ENCODE results near the gene PRELP.

PRELP gene

DNA sequence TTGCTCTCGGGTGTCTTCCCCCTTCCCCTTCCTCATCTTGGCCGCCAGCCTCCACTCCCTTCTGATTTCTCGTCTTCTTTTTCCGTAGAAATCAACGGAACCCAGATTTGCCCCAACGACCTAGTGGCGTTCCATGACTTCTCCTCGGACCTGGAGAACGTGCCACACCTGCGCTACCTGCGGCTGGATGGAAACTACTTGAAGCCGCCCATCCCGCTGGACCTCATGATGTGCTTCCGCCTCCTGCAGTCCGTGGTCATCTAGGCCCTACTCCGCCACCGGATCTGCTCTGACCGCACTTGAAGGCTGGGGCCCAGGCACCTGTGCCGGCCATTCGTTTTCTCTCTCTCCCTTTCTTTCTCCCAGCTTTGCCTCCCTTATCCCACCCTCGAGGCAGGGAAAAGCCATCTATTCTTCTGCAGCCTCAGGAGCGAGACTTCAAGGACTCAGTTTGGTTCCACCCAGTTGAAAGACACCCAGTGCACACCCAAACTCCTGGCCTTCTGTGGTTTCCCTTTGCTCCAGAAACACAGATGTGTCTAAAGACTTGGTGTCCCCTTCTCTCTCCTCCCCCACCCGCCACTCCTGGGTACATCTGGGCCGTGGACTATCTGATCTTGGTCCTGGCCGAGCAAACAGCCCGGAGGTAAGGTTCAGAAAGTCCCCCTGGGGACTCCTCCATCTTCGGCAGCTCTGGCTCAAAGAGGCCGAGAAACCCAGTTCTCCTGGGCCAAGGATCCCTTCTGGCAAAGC lies 11.2 kb downstream of the PRELP start:
- DNase-seq (ENCODE audit: low spot score): no peak
- in situ Hi-C loops (cut with MboI; ENCODE audit: low sequenced_read_pairs, unreplicated experiment): loop anchor here (5.0 to 10.0 kb wide), 2 partner anchors 144 to 212 kb away; no protein-coding TSS in a partner anchor
- TF ChIP-seq CTCF (IDR thresholded peaks at IDR 0.05; ENCODE audit: borderline replicate concordance, control extremely low read depth, extremely low read depth, insufficient read depth, missing control alignments): no peak

DNA sequence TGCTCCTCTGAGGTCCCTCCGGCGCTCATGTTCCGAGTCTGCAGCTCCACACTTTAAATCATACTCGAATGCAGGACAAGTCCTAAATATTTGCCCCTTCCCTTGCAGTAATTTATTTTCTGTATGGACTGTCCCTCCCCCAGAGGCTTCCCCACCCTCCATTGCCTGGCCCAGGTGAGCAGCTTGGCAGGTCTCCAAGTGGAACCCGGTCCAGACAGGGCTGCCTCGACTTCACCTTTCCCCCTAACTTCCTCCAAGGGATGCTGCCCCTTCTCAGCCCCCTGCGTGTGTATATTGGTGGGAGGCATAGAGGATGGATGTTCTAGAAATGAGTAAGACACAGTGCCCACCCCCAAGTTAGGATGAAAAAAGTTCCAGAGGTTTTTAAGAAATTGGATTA lies 12.9 kb downstream of the PRELP start:
- in situ Hi-C loops (cut with MboI; ENCODE audit: low sequenced_read_pairs, unreplicated experiment): loop anchor here (5.0 to 10.0 kb wide), 2 partner anchors 146 to 214 kb away; no protein-coding TSS in a partner anchor
- no peak for DNase-seq (ENCODE audit: low spot score)
- TF ChIP-seq CTCF (IDR thresholded peaks at IDR 0.05; ENCODE audit: borderline replicate concordance, control extremely low read depth, extremely low read depth, insufficient read depth, missing control alignments): no peak

GRCh38 chr1:203490607-203491006 lies 15.0 kb downstream of the PRELP start:
- no peak for TF ChIP-seq CTCF (IDR thresholded peaks at IDR 0.05; ENCODE audit: borderline replicate concordance, control extremely low read depth, extremely low read depth, insufficient read depth, missing control alignments)
- in situ Hi-C loops (cut with MboI; ENCODE audit: low sequenced_read_pairs, unreplicated experiment): no loop called here
- DNase-seq (ENCODE audit: low spot score): no peak

DNA sequence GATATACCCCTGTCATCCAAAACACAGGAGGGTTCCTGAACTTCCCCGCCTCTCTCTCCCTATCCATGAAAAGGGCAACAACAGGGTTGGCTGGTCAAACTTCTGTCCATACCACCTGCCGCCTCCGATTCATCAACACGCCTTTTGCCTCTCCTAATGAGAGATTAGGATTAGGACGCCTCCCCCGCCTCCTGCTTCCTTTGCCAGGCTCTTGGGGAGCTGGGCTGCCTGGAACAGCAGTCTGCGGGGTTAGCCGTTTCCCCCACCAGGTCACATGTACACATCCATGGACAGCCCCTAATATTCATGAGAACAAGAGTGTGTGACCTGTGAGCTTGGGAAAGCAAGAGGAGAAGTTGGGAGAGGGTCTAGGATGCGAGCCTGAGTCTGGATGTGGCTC lies 16.1 kb downstream of the PRELP start:
- DNase-seq (ENCODE audit: low spot score): no peak
- no peak for TF ChIP-seq CTCF (IDR thresholded peaks at IDR 0.05; ENCODE audit: borderline replicate concordance, control extremely low read depth, extremely low read depth, insufficient read depth, missing control alignments)
- in situ Hi-C loops (cut with MboI; ENCODE audit: low sequenced_read_pairs, unreplicated experiment): no loop called here

DNA sequence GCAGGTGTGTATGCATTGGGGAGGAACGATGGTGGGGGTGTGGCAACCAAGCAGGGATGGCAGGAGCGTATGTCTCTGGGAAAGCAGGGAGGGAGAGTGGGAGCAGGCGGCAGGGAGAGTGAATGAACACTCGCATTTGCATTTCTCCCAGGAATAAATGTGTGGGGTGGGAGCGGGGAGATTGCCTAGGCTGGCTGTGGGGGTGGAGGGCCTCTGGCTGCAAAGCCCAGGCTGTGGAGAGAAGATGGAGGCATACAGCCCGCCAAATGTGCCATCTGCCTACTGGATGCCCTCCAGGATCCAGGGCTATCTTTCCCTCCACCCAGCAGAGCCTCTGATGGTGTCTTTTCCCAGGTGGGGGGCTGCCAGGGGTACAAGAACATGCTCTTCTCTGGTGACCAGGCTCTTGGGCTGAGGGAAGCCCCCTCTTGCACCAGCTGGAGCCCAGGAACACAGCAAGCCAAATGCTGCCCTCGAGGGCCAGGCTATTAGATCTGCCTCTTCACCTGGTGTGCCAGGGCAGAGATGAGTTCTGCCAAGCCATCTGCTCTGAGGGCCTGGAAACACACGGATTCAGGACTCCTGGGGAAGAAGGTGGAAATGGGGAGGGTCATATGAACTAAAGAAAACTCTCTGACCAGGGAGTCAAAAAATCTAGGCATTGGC lies 16.6 kb downstream of the PRELP start:
- DNase-seq (ENCODE audit: low spot score): no peak
- TF ChIP-seq CTCF (IDR thresholded peaks at IDR 0.05; ENCODE audit: borderline replicate concordance, control extremely low read depth, extremely low read depth, insufficient read depth, missing control alignments): no peak
- in situ Hi-C loops (cut with MboI; ENCODE audit: low sequenced_read_pairs, unreplicated experiment): no loop called here

GRCh38 chr1:203492748-203493130 lies 17.1 kb downstream of the PRELP start:
- in situ Hi-C loops (cut with MboI; ENCODE audit: low sequenced_read_pairs, unreplicated experiment): no loop called here
- TF ChIP-seq CTCF (IDR thresholded peaks at IDR 0.05; ENCODE audit: borderline replicate concordance, control extremely low read depth, extremely low read depth, insufficient read depth, missing control alignments): no peak
- no peak for DNase-seq (ENCODE audit: low spot score)
